ENCODE measurements around the gene CENPB. TPM values are rescaled to one million over a fixed set of nuclear protein-coding genes. Genes with fewer than 3 reads are reported as not detected.

Gene CENPB
- total and polyA plus RNA-seq, 7 donors: 52.7 to 99.9 (median 73.4) TPM

- Histone ChIP-seq H3K36me3 (peaks cover 0 to 53% (median 23%) of the 10 kb centered on the region in 4 donors), H3K4me1 (peaks cover 0 to 40% (median 33%) of the 10 kb centered on the region in 4 donors), H3K27ac (peak overlapping the region; percentile 25 to 96 (median 32)), H3K4me3 (no peak overlapping the region), H3K9me3 (no peaks in the 10 kb centered on the region), H3K27me3 (no peaks in the 10 kb centered on the region)
- TF ChIP-seq POLR2AphosphoS5 (IDR thresholded peaks at IDR 0.05) (no peak), POLR2A (IDR thresholded peaks at IDR 0.05) (no peak), CTCF (IDR thresholded peaks at IDR 0.05) (no peak), EP300 (IDR thresholded peaks at IDR 0.05) (no peak)
- peak; percentile 60 for DNase-seq
- 86 to 94% methylated on average over 11 of the region's 11 CpGs for WGBS, 2 donors
- intact Hi-C loops (cut with DNase I): loop anchor here (10.0 kb wide), 1 partner anchor 326 kb away; no protein-coding TSS in a partner anchor
Observed at GRCh38 chr20:3758566-3758965, 28.0 kb downstream of the CENPB start.

GRCh38 chr20:3757268-3757667 lies 29.3 kb downstream of the CENPB start:
- 96 to 97% methylated on average over 2 of the region's 2 CpGs for WGBS, 2 donors
- peak overlapping the region in 2 of 4 donors; percentile 7 to 25 for H3K27ac ChIP-seq

GRCh38 chr20:3755814-3756480 lies 30.6 kb downstream of the CENPB start:
- no peak overlapping the region for H3K4me3 ChIP-seq
- H3K9me3 ChIP-seq: no peaks in the 10 kb centered on the region
- no peak for DNase-seq
- peaks cover 0 to 31% (median 19%) of the 10 kb centered on the region in 4 donors for H3K4me1 ChIP-seq
- 76 to 86% methylated on average over 5 of the region's 5 CpGs for WGBS, 2 donors
- H3K36me3 ChIP-seq: peaks cover 0 to 70% (median 23%) of the 10 kb centered on the region in 4 donors
- H3K27me3 ChIP-seq: no peaks in the 10 kb centered on the region
- intact Hi-C loops (cut with DNase I): loop anchor here (10.0 kb wide), 1 partner anchor 329 kb away; no protein-coding TSS in a partner anchor
- TF ChIP-seq EP300 (IDR thresholded peaks at IDR 0.05): no peak
- TF ChIP-seq POLR2AphosphoS5 (IDR thresholded peaks at IDR 0.05): no peak
- TF ChIP-seq POLR2A (IDR thresholded peaks at IDR 0.05): no peak
- TF ChIP-seq CTCF (IDR thresholded peaks at IDR 0.05): no peak
- no peak overlapping the region for H3K27ac ChIP-seq

More at GRCh38 chr20:3757268-3757667, 29.3 kb downstream of the CENPB start:
- no peak for TF ChIP-seq CTCF (IDR thresholded peaks at IDR 0.05)
- TF ChIP-seq EP300 (IDR thresholded peaks at IDR 0.05): no peak
- no peak for TF ChIP-seq POLR2AphosphoS5 (IDR thresholded peaks at IDR 0.05)
- TF ChIP-seq POLR2A (IDR thresholded peaks at IDR 0.05): no peak
- intact Hi-C loops (cut with DNase I): loop anchor here (10.0 kb wide), 1 partner anchor 328 kb away; no protein-coding TSS in a partner anchor
- Histone ChIP-seq H3K36me3 (peaks cover 0 to 58% (median 23%) of the 10 kb centered on the region in 4 donors), H3K27me3 (no peaks in the 10 kb centered on the region), H3K9me3 (no peaks in the 10 kb centered on the region), H3K4me1 (peaks cover 0 to 35% (median 30%) of the 10 kb centered on the region in 4 donors), H3K4me3 (no peak overlapping the region)
- DNase-seq: no peak

- no peaks in the 10 kb centered on the region for H3K27me3 ChIP-seq
- H3K36me3 ChIP-seq: peaks cover 0 to 76% (median 27%) of the 10 kb centered on the region in 4 donors
- peaks cover 0 to 24% (median 13%) of the 10 kb centered on the region in 4 donors for H3K4me1 ChIP-seq
- DNase-seq: peak; percentile 62
- TF ChIP-seq POLR2AphosphoS5 (IDR thresholded peaks at IDR 0.05) (no peak), EP300 (IDR thresholded peaks at IDR 0.05) (no peak), POLR2A (IDR thresholded peaks at IDR 0.05) (no peak), CTCF (IDR thresholded peaks at IDR 0.05) (no peak)
- no peak overlapping the region for H3K4me3 ChIP-seq
- no peak overlapping the region for H3K27ac ChIP-seq
- intact Hi-C loops (cut with DNase I): loop anchor here (10.0 kb wide), 1 partner anchor 330 kb away; no protein-coding TSS in a partner anchor
- 89 to 90% methylated on average over 7 of the region's 7 CpGs for WGBS, 2 donors
- H3K9me3 ChIP-seq: no peaks in the 10 kb centered on the region
Observed at GRCh38 chr20:3755269-3755668, 31.3 kb downstream of the CENPB start.
